Measurements from ENCODE around the gene BMS1. TPM values are rescaled to one million over a fixed set of nuclear protein-coding genes. Genes with fewer than 3 reads are reported as not detected.

BMS1 gene
- total RNA-seq (2022; extraction: Qiagen RNA extraction; ENCODE audit: low read depth) = 22.4 to 27.2 TPM (median 22.9 TPM) in 5 replicates

DNA sequence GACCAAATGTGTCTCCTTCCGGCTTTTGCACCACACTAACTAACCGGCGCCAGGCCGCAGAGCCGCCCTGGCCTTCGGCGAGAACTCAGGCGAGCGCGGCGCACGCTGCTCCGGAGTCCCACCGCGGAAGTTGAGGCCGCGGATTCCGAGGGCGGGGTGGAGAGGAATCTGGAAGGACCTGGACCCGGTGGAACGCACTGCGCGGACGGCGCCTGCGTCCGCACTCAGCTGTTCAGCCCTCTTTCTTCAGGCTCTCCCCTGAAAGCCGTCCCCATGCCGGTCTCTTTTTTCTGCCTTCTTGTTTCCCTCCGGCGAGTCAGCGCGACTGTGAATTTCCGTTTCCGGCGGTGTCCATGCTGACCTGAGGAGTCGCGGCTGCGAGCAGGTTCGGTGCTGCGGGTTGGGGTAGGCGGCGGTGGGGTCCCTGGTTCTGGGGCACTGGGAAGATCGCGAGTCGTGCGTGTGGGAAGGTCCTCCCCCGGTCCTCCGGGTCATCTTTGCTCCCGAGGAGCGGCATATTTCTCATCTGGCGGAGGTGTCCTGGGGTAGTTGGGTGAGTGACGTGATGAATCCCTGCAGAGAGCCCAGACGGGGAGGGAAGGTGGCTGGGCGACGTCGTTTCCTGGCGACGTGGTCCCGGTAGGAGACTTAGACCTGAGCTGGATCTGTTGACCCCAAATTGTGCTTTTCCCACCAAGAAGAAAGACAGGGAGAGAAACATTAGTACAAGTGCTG is at the start of gene BMS1:
TSS of gene BMS1 (plus strand) at position 350 of the 735 bp plus-strand sequence. CDS start 1,600 bp downstream, outside the sequence.

Other genes starting within 250 kb of the BMS1 start
- 5.5 to 7.5 TPM (median 6.1 TPM) in 5 replicates for gene ZNF33B, start 144.2 kb upstream of the BMS1 start, total RNA-seq (2022; extraction: Qiagen RNA extraction; ENCODE audit: low read depth)